PFSK-1 (cell line): ENCODE results near the gene ABCG1.

ENCODE experiments used
- FOXP2 ChIP-seq: optimal IDR thresholded peaks from 2 replicates; pipeline ENCODE3; 2011; ENCODE audit warnings: borderline replicate concordance, control low read depth, inconsistent platforms; ENCODE audit not compliant: insufficient read depth; ENCODE audit errors: extremely low read length, extremely low read depth
- POLR2AphosphoS5 ChIP-seq: IDR thresholded peaks from 2 replicates; pipeline ENCODE4 v1.6.1; 2012; ENCODE audit warnings: low read depth, mild to moderate bottlenecking, control low read depth, low read length, moderate library complexity
- REST ChIP-seq, 2 experiments: IDR thresholded peaks; 2 replicates each; pipeline versions ENCODE4 v1.6.1 to v1.8.0; 2011 to 2012; ENCODE audit warnings: low read depth in 2 of 2, low read length in 2 of 2, control low read depth in 1 of 2, inconsistent platforms in 1 of 2, mild to moderate bottlenecking in 1 of 2, moderate library complexity in 1 of 2; ENCODE audit not compliant: insufficient read depth in 1 of 2
- SIN3A ChIP-seq: IDR thresholded peaks from 2 replicates; pipeline ENCODE4 v1.6.1; 2012; ENCODE audit warnings: mild to moderate bottlenecking, low read length, moderate library complexity, borderline replicate concordance; ENCODE audit not compliant: insufficient read depth
- TAF1 ChIP-seq: IDR thresholded peaks from 2 replicates; pipeline ENCODE4 v1.6.1; 2012; ENCODE audit warnings: low read length, control low read depth, borderline replicate concordance; ENCODE audit not compliant: insufficient read depth

The ABCG1 gene

GRCh38 chr21:42278451-42279149, 59.7 kb downstream of the ABCG1 start:
- TF ChIP-seq TAF1 (no peak), REST (IDR thresholded peaks at IDR 0.05; ENCODE audit: insufficient read depth in 1 of 2, low read depth in 2 of 2, low read length in 2 of 2) (no peak), FOXP2 (no peak), POLR2AphosphoS5 (no peak), SIN3A (no peak)

- TF ChIP-seq POLR2AphosphoS5 (no peak), REST (IDR thresholded peaks at IDR 0.05; ENCODE audit: insufficient read depth in 1 of 2, low read depth in 2 of 2, low read length in 2 of 2) (no peak), TAF1 (no peak), SIN3A (no peak), FOXP2 (no peak)
Measured at GRCh38 chr21:42279341-42279871, 60.5 kb downstream of the ABCG1 start.

- TF ChIP-seq REST (IDR thresholded peaks at IDR 0.05; ENCODE audit: insufficient read depth in 1 of 2, low read depth in 2 of 2, low read length in 2 of 2) (no peak), POLR2AphosphoS5 (no peak), SIN3A (no peak), TAF1 (no peak), FOXP2 (no peak)
Measured at GRCh38 chr21:42279888-42280287, 60.9 kb downstream of the ABCG1 start.

- no peak for TF ChIP-seq SIN3A
- TF ChIP-seq POLR2AphosphoS5 = no peak
- TF ChIP-seq FOXP2 = no peak
- no peak for TF ChIP-seq REST (IDR thresholded peaks at IDR 0.05; ENCODE audit: insufficient read depth in 1 of 2, low read depth in 2 of 2, low read length in 2 of 2)
- no peak for TF ChIP-seq TAF1
Measured at GRCh38 chr21:42280356-42281180, 61.6 kb downstream of the ABCG1 start.
